ENCODE data around the gene PRKCZ.

PRKCZ gene

GRCh38 chr1:2049718-2050431, at the start of gene PRKCZ:
Gene PRKCZ (plus strand): TSS chr1:2050411. CDS start chr1:2050631, 220 bp downstream.
- DNase-seq = peak; percentile 88

- no peak for DNase-seq
Observed at GRCh38 chr1:2000432-2000831, 49.8 kb upstream of the PRKCZ start.

DNA sequence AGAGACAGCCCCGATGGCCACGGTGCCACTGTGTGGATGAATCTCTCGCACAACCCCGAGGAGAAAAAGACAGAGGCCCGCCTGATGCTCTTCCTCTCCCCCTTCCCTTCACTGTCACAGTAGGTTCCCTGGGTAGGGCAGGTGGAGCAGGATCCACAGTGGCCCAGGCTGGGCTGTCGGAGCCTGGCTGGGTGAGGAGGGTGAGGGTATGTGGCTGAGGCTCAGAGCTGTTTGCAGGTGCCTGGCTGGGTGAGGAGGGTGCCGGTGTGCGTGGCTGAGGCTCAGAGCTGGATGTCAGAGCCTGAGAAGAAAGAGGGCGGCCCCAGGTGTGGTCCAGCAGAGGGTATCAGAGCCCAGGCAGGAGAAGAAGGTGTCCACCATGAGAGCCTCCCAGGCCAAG, 49.4 kb upstream of the PRKCZ start:
- no peak for DNase-seq

GRCh38 chr1:2001773-2002411, 48.3 kb upstream of the PRKCZ start:
- no peak for DNase-seq

- DNase-seq = peak; percentile 55
Observed at GRCh38 chr1:2003541-2004131, 46.6 kb upstream of the PRKCZ start, which contains the start of gene CFAP74. Gene CFAP74 (minus strand): TSS chr1:2003786. CDS start chr1:1990956, 12,830 bp downstream.

- DNase-seq = no peak
Observed at GRCh38 chr1:2004856-2005255, 45.4 kb upstream of the PRKCZ start.

DNA sequence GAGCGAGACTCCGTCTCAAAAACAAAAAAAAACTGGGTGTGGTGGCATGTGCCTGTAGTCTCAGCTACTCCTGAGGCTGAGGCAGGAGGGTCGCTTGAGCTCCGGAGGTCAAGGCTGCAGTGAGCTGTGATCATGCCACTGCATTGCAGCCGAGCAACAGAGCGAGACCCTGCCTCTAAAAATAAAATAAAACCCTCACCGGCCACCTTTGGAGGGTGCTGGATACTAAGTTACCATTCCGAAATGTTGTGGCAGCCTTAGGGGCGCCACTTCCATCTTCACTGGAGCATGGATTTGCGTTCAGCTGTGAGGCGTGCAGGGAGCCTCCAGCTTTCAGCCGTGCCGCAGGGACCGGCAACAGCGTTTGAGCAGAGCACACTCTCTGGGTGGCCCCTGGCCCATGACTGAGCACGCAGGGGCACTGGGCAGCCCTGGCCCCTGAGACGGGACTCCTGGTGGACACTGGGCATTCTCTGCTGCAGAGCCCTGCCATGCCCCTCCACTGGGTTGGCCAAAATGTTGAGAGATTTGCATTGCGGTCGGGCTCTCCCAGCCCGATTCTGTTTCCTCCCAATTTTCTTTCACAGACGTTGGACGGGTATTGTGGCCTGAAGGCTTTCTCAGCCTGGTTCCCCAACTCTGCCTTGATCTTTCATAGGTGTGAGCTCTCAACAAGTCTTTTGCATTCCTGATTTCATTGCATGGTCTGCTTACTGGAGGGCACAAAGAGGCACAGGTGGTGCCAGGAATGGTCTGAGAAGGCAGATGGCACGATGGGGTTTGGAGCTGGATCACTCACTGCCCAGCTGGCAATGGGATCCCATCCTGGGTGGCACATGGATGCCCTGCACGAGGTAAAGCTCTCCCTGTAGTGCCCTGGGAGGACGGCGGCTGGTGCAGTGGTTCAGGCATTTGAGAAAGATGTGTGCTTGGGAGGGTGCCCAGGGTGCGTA, 40.8 kb upstream of the PRKCZ start:
- no peak for DNase-seq

- no peak for DNase-seq
Observed at GRCh38 chr1:2014181-2014580, 36.0 kb upstream of the PRKCZ start.

- DNase-seq = no peak
Observed at GRCh38 chr1:2014741-2015735, 35.2 kb upstream of the PRKCZ start.

DNA sequence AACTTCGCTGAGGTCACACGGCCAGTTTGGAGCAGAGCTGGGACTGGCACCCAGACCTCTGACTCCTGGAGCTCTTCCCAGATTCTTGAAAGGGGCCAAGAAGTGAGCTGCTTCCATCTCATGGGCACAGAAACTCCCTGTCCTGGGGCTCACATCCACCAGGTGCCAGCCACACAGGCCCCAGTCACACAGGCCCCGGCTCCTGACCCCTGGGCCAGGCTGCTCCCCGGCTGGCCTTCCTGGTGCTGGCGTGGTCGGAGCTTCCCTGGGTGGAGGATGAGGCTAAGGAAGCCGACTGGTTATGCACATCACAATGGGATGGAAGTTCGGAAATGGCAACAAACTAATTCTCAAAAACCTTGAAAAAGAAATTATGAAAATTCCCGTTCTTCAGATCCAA, 34.1 kb upstream of the PRKCZ start:
- no peak for DNase-seq

- DNase-seq = no peak
Observed at GRCh38 chr1:2018217-2019171, 31.7 kb upstream of the PRKCZ start.

DNA sequence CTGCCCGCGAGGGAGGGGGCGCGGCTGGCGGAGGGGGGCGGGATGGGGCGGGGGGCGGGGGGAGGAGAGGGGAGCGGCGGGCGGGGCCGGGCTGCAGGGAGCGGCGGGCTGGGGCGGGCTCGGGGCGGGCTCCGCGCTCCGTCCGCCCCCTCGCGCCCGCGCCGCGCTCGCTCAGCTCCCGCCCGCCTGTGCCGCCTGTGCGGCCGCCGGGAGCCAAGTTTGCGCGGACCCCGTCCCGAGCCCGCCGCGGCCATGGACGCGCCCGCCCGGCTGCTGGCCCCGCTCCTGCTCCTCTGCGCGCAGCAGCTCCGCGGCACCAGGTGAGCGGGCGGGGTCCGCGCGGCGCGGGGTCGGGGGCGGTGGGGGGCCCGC, 31.1 kb upstream of the PRKCZ start, which contains the start of gene GABRD:
Gene GABRD, plus strand, starts transcription at position 174 of the 372 bp plus-strand sequence. Its CDS starts 79 bp downstream, at position 253.
- DNase-seq = peak; percentile 29

DNA sequence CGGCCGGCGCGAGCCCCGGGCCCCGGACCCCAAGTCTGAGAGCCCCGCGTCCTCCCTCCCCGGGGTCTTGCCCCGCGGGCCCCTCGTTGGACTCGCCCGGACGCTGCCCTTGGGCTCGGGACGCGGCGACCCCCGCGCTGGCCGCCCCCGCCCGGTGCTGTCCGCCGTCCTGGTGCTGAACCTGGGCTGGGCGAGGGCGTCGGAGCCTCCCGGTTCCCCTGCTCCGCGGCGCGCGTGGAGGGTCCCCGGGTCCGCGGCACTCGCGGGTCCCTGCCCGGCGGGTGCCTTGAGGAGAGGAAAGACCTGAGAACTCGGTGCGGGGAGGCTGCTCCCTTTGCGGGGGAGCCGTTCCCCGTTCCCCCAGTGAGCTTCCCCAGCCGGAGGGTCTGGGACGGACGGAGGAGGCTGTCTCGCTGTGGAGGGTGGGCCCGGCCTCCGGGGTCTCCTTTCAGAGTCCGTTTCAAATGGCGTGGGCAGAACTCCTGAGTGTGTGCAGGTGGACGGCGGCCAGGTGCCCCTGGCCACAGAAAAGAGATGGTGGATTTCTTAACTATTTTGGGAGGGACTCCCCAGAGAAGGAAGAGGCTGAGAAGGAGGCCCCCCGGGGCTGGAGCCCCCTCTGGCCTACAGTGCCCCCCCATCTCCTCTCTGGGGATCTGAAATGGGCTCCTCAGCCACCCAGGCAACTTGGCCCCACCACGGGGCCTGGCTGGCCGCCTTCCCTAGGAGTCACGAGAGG, 30.5 kb upstream of the PRKCZ start:
- DNase-seq = no peak

GRCh38 chr1:2020310-2020655, 29.9 kb upstream of the PRKCZ start:
- DNase-seq = no peak

DNA sequence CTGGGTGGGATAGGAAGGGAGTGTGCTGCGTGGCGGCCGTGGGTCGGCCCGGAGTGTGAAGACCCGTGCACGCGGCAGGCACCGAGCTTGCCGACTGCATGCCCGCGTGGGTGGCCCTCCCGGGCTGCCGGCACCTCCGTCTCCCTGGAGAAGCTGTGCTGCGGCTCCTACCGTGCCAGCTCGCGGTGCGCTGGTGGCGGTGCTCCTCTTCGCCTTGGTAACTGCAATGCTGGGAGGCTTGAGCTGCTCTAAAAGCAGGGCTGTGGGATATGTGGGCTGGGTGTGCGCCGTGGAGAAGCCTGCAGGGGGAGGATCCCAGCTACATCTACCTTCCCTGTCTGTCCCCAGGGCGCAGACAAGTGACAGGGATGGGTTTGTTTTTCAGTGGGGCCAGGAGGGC, 28.7 kb upstream of the PRKCZ start:
- no peak for DNase-seq

DNA sequence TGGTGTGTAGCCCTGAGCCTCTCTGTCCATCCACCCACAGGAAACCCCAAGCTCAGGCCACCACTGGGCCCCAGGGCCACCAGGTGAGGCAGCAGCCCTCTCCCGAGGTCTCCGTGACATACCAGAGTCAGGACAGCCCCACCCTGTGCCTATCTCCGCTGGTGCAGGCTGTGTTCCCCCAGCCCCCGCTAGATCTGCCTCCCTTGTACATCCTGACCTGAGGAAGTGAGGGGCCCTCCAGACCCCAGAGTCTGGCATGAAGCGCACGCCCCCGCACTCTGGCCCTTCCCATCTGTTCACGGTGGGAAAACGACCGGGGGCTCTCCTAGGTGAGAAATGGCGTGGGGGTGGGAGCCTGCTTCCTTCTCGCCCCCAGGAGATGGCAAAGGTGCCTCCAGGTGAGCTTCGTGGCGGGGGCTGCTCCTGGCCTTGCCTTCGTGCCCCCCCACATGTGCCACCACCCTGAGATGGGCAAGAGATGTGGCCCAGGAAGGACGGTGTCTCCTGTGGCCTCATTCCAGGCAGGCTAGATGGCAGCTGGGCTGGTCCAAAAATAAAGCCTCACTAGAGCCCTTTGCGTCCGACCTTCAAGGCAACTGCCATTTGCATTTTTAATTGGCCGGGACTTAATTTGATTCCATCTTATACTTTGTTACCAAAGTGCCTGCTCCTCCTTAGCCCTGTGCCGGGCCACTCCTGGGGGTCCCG, 28.0 kb upstream of the PRKCZ start:
- DNase-seq = no peak

DNA sequence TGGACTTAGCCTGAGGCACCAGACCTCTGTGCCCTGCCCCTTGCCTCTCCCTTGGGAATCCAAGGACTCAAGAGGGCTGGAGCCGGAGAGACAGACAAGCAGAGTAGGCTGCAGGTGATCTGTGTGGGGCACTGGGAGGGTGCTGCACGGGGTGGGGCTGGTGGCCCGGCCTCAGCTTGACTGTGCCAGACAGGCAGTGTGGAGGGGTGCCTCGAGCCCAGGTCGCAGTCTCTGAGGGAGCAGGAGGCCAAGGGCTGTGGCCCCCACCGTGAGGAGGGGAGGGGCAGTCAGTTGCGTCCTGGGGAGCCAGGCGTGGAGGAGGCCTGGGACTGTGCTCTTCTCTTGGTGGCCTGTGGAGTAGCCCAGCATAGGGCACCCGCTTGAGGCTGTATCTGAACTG, 27.0 kb upstream of the PRKCZ start:
- no peak for DNase-seq

- DNase-seq = no peak
Observed at GRCh38 chr1:2024451-2024850, 25.8 kb upstream of the PRKCZ start.

DNA sequence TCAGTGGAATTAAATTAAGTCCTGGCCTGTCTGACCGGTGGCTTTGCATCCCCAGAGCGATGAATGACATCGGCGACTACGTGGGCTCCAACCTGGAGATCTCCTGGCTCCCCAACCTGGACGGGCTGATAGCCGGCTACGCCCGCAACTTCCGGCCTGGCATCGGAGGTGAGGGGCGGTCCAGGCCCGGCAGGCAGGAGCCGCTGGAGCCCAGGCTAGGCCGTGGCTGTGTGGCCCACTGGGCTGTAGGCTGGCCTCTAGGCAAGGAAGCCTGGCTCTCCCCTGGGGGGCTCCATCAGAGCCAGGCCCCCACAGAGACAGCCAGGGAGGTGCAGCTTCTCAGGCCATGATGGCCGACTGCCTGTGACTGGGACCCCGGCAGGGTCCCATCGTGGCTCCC, 25.3 kb upstream of the PRKCZ start:
- DNase-seq = no peak

Data from NCI-H82 (cell line).